AG04449 (cell line): ENCODE measurements around the gene SEPSECS.

Source experiments
- CTCF ChIA-PET: fragments of 350-600 bp; formaldehyde crosslinking; extraction: SDS; loops from one replicate; lab custom pipeline; 2021; ENCODE audit warnings: antibody characterized with exemption; lab: Yijun Ruan, JAX
- POLR2A ChIA-PET: fragments of 400-600, 350-600 bp; formaldehyde crosslinking; extraction: SDS; loops from one replicate; lab custom pipeline; 2020; ENCODE audit warnings: antibody characterized with exemption, inconsistent platforms; lab: Yijun Ruan, JAX
- DNase-seq: peaks from one replicate; pipeline ENCODE4 v3.0.0-alpha.2; 2010; ENCODE audit warnings: low read depth, low spot score
- H3K4me3 ChIP-seq: 2 replicates; pipeline ENCODE4 v1.5.1; 2011; ENCODE audit warnings: low read depth, mild to moderate bottlenecking, control low read depth, low read length
- TF ChIP-seq, protein P1 (sequence below): IDR thresholded peaks from one replicate; pipeline ENCODE4 v1.5.1; 2011; ENCODE audit warnings: mild to moderate bottlenecking, moderate library complexity, low read length, control low read depth, inconsistent platforms; ENCODE audit not compliant: insufficient read depth; ENCODE audit errors: missing control alignments

The SEPSECS gene

DNA sequence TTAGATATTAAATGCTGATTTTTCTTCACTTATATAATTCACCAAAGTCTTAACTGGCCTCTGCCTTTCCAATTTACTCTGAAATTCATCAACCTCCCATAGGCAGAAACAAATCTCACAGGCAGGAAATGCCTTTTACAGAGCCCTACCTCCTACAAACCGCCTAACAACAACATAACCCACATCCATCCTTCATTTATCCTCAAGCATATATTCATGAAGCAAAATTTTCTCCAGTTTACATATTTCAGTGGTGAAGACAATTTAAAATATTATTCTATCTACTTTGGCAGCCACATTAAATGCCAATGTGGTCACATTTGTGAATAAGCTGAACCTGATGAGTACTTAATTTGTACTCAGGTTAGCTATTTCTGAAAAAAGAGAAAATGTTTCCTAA lies 30.3 kb downstream of the SEPSECS start:
- DNase-seq = peak; percentile 9
- H3K4me3 ChIP-seq = no peak overlapping the region
- ChIA-PET CTCF (interaction anchor here (1.0 kb wide), 1 partner anchor 11 kb away, joined by 3 read pairs; no protein-coding TSS in a partner anchor), POLR2A (no interaction called here)
- TF ChIP-seq, protein P1, sequence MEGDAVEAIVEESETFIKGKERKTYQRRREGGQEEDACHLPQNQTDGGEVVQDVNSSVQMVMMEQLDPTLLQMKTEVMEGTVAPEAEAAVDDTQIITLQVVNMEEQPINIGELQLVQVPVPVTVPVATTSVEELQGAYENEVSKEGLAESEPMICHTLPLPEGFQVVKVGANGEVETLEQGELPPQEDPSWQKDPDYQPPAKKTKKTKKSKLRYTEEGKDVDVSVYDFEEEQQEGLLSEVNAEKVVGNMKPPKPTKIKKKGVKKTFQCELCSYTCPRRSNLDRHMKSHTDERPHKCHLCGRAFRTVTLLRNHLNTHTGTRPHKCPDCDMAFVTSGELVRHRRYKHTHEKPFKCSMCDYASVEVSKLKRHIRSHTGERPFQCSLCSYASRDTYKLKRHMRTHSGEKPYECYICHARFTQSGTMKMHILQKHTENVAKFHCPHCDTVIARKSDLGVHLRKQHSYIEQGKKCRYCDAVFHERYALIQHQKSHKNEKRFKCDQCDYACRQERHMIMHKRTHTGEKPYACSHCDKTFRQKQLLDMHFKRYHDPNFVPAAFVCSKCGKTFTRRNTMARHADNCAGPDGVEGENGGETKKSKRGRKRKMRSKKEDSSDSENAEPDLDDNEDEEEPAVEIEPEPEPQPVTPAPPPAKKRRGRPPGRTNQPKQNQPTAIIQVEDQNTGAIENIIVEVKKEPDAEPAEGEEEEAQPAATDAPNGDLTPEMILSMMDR = no peak

DNA sequence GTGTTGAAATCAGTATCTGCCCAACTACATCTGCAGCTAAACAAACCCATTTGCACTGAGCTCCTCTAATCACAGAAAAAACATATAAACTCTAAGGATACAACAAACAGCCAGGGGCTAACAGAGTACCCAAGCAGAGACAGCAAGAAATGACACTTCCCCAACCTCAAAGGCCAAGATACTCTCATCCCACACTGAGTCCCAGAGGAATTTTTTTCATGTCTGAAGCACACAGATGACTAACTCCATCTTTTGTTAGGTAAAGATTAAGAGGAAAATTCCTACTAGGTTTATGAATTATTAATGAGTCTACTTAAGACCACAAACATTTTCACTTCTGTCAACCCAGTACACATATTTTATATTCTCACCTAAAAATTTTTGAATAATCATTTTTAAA lies 31.6 kb downstream of the SEPSECS start:
- H3K4me3 ChIP-seq = no peak overlapping the region
- CTCF ChIA-PET = interaction anchor here (0.9 to 1.7 kb wide), 3 partner anchors 11 to 16 kb away, joined by 3 to 9 read pairs (median 5); no protein-coding TSS in a partner anchor

GRCh38 chr4:25123236-25123635 lies 37.0 kb downstream of the SEPSECS start:
- H3K4me3 ChIP-seq = no peak overlapping the region
- TF ChIP-seq, protein P1 = no peak
- ChIA-PET CTCF (no interaction called here), POLR2A (no interaction called here)
- DNase-seq = no peak

More for the DNA sequence above, 31.6 kb downstream of the SEPSECS start:
- DNase-seq = no peak
- TF ChIP-seq, protein P1 = no peak
- POLR2A ChIA-PET = no interaction called here

DNA sequence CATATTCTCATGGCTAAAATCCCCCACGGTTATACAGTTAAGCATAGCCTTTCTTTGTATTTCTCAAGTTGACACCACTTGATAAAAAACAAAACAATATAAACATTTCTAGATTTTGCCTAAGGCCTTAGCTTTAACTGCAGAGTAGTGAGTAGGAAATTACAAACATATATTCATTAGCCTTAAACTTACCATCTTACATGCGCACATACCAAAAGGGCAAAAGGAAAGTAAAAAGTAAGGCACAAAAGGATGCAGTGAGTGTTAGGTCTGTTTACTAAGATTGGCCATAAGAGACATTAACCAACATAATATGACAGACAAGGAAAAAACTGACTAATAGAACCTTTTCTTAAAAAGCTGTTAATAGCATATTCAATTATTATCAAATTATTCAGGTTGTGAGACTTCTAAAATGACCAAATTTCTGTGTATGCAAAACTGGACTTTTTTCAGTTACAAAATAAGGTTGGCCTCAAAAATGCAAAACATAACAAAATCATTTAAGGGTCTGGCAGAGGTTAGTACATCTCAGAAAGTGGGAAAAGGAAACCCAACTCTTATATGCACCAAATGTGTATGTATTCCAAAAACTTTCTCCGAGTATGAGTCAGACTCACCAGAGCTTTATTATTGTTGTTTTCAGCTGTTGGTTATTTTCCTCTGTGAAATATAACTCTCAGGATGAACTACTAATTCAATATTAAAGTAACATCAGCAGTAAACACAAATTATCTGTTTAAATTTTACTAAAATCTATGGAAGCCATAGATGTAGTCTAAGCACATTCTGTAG lies 39.9 kb downstream of the SEPSECS start:
- TF ChIP-seq, protein P1 = no peak
- ChIA-PET CTCF (interaction anchor here (0.6 to 1.3 kb wide), 2 partner anchors 24 to 142 kb away, joined by 3 to 6 read pairs; no protein-coding TSS in a partner anchor), POLR2A (no interaction called here)
- DNase-seq = no peak
- no peak overlapping the region for H3K4me3 ChIP-seq

GRCh38 chr4:25117716-25118472 lies 42.4 kb downstream of the SEPSECS start:
- no peak for DNase-seq
- H3K4me3 ChIP-seq = no peak overlapping the region
- POLR2A ChIA-PET = no interaction called here
- CTCF ChIA-PET = interaction anchor here (1.6 kb wide), 2 partner anchors 11 to 195 kb away, joined by 3 read pairs; partner anchors contain the start of gene ZCCHC4
- TF ChIP-seq, protein P1 = no peak

GRCh38 chr4:25117274-25117673 lies 43.0 kb downstream of the SEPSECS start:
- TF ChIP-seq, protein P1 = no peak
- POLR2A ChIA-PET = no interaction called here
- CTCF ChIA-PET = interaction anchor here (1.6 kb wide), 1 partner anchor 11 kb away, joined by 3 read pairs; no protein-coding TSS in a partner anchor
- DNase-seq = no peak
- H3K4me3 ChIP-seq = no peak overlapping the region
